Measurements from ENCODE around the gene VAPA.

The VAPA gene

GRCh38 chr18:9922592-9923311 lies 8.9 kb downstream of the VAPA start:
- peak overlapping the region; percentile 32 for H3K4me3 ChIP-seq (ENCODE audit: low read length, poor library complexity, severe bottlenecking)
- H3K9me3 ChIP-seq (ENCODE audit: insufficient read depth, low read depth, low read length): no peaks in the 10 kb centered on the region
- H3F3A ChIP-seq (ENCODE audit: low read depth): no peaks in the 10 kb centered on the region
- H3K9ac ChIP-seq (ENCODE audit: low read depth, low read length, poor library complexity, severe bottlenecking): no peak overlapping the region
- H3K4me1 ChIP-seq (ENCODE audit: insufficient read depth, low read length, poor library complexity, severe bottlenecking): peaks cover 76% of the 10 kb centered on the region
- H3K4me2 ChIP-seq (ENCODE audit: low read depth, low read length, poor library complexity, severe bottlenecking): peak overlapping the region; percentile 66
- H3K9me2 ChIP-seq (replicated peaks; ENCODE audit: low read depth, low read length): no peaks in the 10 kb centered on the region
- no peaks in the 10 kb centered on the region for H3K27me3 ChIP-seq (ENCODE audit: insufficient read depth, low read length, poor library complexity, severe bottlenecking)
- peaks cover 100% of the 10 kb centered on the region for H3K79me2 ChIP-seq (ENCODE audit: insufficient read depth, low read length)
- H4K20me1 ChIP-seq (ENCODE audit: insufficient read depth, low read length, poor library complexity, severe bottlenecking): peaks cover 99% of the 10 kb centered on the region
- TF ChIP-seq EZH2phosphoT487 (IDR thresholded peaks at IDR 0.05; ENCODE audit: borderline replicate concordance) (no peak), CTCF (conservative IDR thresholded peaks at IDR 0.05; ENCODE audit: low read length) (no peak)
- no peaks in the 10 kb centered on the region; the same call in 1 of the 2 replicates for H3K36me3 ChIP-seq (ENCODE audit: insufficient read depth, low read length)
- H2AFZ ChIP-seq (ENCODE audit: low read length): no peak overlapping the region

GRCh38 chr18:9924371-9924943 lies 10.6 kb downstream of the VAPA start:
- H3K9me2 ChIP-seq (replicated peaks; ENCODE audit: low read depth, low read length): no peaks in the 10 kb centered on the region
- no peak overlapping the region for H3K4me3 ChIP-seq (ENCODE audit: low read length, poor library complexity, severe bottlenecking)
- H3K79me2 ChIP-seq (ENCODE audit: insufficient read depth, low read length): peaks cover 100% of the 10 kb centered on the region
- peaks cover 76% of the 10 kb centered on the region for H3K4me1 ChIP-seq (ENCODE audit: insufficient read depth, low read length, poor library complexity, severe bottlenecking)
- no peaks in the 10 kb centered on the region for H3F3A ChIP-seq (ENCODE audit: low read depth)
- H4K20me1 ChIP-seq (ENCODE audit: insufficient read depth, low read length, poor library complexity, severe bottlenecking): peaks cover 99% of the 10 kb centered on the region
- no peaks in the 10 kb centered on the region; the same call in 1 of the 2 replicates for H3K36me3 ChIP-seq (ENCODE audit: insufficient read depth, low read length)
- peak overlapping the region; percentile 66 for H3K4me2 ChIP-seq (ENCODE audit: low read depth, low read length, poor library complexity, severe bottlenecking)
- H2AFZ ChIP-seq (ENCODE audit: low read length): no peak overlapping the region
- H3K9ac ChIP-seq (ENCODE audit: low read depth, low read length, poor library complexity, severe bottlenecking): no peak overlapping the region
- no peaks in the 10 kb centered on the region for H3K27me3 ChIP-seq (ENCODE audit: insufficient read depth, low read length, poor library complexity, severe bottlenecking)
- TF ChIP-seq CTCF (conservative IDR thresholded peaks at IDR 0.05; ENCODE audit: low read length): no peak
- TF ChIP-seq EZH2phosphoT487 (IDR thresholded peaks at IDR 0.05; ENCODE audit: borderline replicate concordance): no peak
- no peaks in the 10 kb centered on the region for H3K9me3 ChIP-seq (ENCODE audit: insufficient read depth, low read depth, low read length)

- peaks cover 100% of the 10 kb centered on the region for H3K79me2 ChIP-seq (ENCODE audit: insufficient read depth, low read length)
- peaks cover 67% of the 10 kb centered on the region for H3K4me1 ChIP-seq (ENCODE audit: insufficient read depth, low read length, poor library complexity, severe bottlenecking)
- H3K4me3 ChIP-seq (ENCODE audit: low read length, poor library complexity, severe bottlenecking): no peak overlapping the region
- H3K9me3 ChIP-seq (ENCODE audit: insufficient read depth, low read depth, low read length): no peaks in the 10 kb centered on the region
- H3F3A ChIP-seq (ENCODE audit: low read depth): no peaks in the 10 kb centered on the region
- H3K9me2 ChIP-seq (replicated peaks; ENCODE audit: low read depth, low read length): no peaks in the 10 kb centered on the region
- H3K36me3 ChIP-seq (ENCODE audit: insufficient read depth, low read length): no peaks in the 10 kb centered on the region; the same call in 1 of the 2 replicates
- H3K4me2 ChIP-seq (ENCODE audit: low read depth, low read length, poor library complexity, severe bottlenecking): peak overlapping the region; percentile 25
- TF ChIP-seq EZH2phosphoT487 (IDR thresholded peaks at IDR 0.05; ENCODE audit: borderline replicate concordance) (no peak), CTCF (conservative IDR thresholded peaks at IDR 0.05; ENCODE audit: low read length) (no peak)
- H4K20me1 ChIP-seq (ENCODE audit: insufficient read depth, low read length, poor library complexity, severe bottlenecking): peaks cover 98% of the 10 kb centered on the region
- no peak overlapping the region for H2AFZ ChIP-seq (ENCODE audit: low read length)
- H3K9ac ChIP-seq (ENCODE audit: low read depth, low read length, poor library complexity, severe bottlenecking): no peak overlapping the region
- H3K27me3 ChIP-seq (ENCODE audit: insufficient read depth, low read length, poor library complexity, severe bottlenecking): no peaks in the 10 kb centered on the region
These were observed 11.6 kb downstream of the VAPA start for GRCh38 chr18:9925369-9925768.

Data from Loucy (cell line).